MCF 10A (cell line): Measurements from ENCODE around the gene KIFC3. TPM values are rescaled to one million over a fixed set of nuclear protein-coding genes. Genes with fewer than 3 reads are reported as not detected.
A peak's percentile ranks its signal among the peaks of the same experiment; 100 is the strongest.

Experiments used
- BruUV-seq: library from RNA; stranded (reverse); fragments of 400-500 nt; replicated peaks from 2 replicates; lab custom pipeline; 2021; lab: Mats Ljungman, UMichigan
- CTCF ChIA-PET: fragments of 300-600 bp; sonication (Branson Sonifier 250); formaldehyde crosslinking; extraction: SDS; loops from one replicate; lab custom pipeline; 2021; ENCODE audit warnings: antibody characterized with exemption, inconsistent platforms; lab: Yijun Ruan, JAX
- POLR2A ChIA-PET: fragments of 300-600, 350-650 bp; sonication (Branson Sonifier 250); formaldehyde crosslinking; extraction: SDS; loops from one replicate; lab custom pipeline; 2020; ENCODE audit warnings: antibody characterized with exemption, inconsistent platforms; lab: Yijun Ruan, JAX
- DNase-seq: peaks from one replicate; pipeline ENCODE4 v3.0.0-alpha.2; 2018; ENCODE audit not compliant: unreplicated experiment
- H3K27ac Mint-ChIP-seq: one replicate; pipeline ENCODE4 v1.8.0; 2022; ENCODE audit warnings: mild to moderate bottlenecking, low read depth, mixed read lengths; ENCODE audit not compliant: unreplicated experiment
- H3K27me3 Mint-ChIP-seq: one replicate; pipeline ENCODE4 v1.8.0; 2022; ENCODE audit warnings: mixed read lengths; ENCODE audit not compliant: insufficient read depth, unreplicated experiment
- H3K36me3 Mint-ChIP-seq: one replicate; pipeline ENCODE4 v1.8.0; 2022; ENCODE audit warnings: mild to moderate bottlenecking, moderate library complexity, mixed read lengths; ENCODE audit not compliant: insufficient read depth, unreplicated experiment
- H3K4me1 Mint-ChIP-seq: one replicate; pipeline ENCODE4 v1.8.0; 2022; ENCODE audit warnings: mixed read lengths; ENCODE audit not compliant: insufficient read depth, unreplicated experiment
- H3K4me3 Mint-ChIP-seq: one replicate; pipeline ENCODE4 v1.8.0; 2022; ENCODE audit warnings: mild to moderate bottlenecking, moderate library complexity, mixed read lengths; ENCODE audit not compliant: unreplicated experiment
- H3K9me3 Mint-ChIP-seq: one replicate; pipeline ENCODE4 v1.8.0; 2022; ENCODE audit warnings: mixed read lengths; ENCODE audit not compliant: unreplicated experiment
- intact Hi-C: fragments of 100-400 bp; cut with micrococcal nuclease; formaldehyde crosslinking; loops from 2 replicates; pipeline ENCODE4 v1.14.1; 2022
- total RNA-seq: library from RNA; stranded (reverse); gene quantifications from 2 replicates; pipeline ENCODE4 v1.2.3, GENCODE V29; 2022
- TF ChIP-seq, protein P1 (sequence below): fragments of 200-600 bp; IDR thresholded peaks from one replicate; pipeline ENCODE4 v1.8.0; 2022; ENCODE audit warnings: antibody characterized with exemption, mild to moderate bottlenecking; ENCODE audit not compliant: unreplicated experiment

Gene KIFC3
- total RNA-seq, 1 experiment from 2014 or later = 120 TPM

DNA sequence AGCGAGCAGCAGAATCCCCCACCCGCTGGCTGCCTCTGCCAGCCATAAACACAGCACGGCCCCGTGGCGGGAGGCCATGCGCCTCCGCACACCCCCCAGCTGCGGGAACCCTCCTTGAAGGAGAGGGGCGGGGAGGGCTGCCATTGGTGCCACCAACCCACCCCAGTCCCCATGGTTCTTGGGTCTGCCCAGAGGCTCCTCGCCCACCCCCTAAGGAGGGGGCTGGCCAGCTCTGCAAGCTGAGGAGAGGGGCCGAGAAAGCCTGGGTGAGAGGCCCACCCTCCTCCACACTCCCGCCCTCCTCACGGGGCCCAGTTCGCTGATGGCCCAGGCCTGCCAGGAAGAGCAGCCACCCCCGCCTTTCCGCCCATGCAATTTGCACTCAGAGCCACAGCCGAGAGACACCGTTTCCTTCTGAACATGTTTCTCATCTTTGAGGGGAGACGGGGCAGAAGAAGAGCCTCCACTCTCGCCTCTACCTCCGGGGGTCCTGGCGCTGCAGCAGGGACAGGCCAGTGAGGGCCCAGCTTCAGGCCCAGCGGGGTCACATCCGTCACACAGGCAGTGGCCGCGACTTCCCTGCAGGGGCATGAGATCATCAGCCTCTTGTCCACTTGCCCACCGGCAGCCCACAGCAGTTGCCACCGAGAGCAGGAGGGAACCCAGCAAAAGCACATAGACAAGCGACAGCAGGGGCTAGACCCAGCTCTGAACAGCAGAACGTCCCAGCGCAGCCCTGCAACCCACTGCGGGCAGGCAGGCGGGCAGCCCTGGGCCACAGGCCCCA, 43.8 kb downstream of the KIFC3 start:
- TF ChIP-seq, protein P1, sequence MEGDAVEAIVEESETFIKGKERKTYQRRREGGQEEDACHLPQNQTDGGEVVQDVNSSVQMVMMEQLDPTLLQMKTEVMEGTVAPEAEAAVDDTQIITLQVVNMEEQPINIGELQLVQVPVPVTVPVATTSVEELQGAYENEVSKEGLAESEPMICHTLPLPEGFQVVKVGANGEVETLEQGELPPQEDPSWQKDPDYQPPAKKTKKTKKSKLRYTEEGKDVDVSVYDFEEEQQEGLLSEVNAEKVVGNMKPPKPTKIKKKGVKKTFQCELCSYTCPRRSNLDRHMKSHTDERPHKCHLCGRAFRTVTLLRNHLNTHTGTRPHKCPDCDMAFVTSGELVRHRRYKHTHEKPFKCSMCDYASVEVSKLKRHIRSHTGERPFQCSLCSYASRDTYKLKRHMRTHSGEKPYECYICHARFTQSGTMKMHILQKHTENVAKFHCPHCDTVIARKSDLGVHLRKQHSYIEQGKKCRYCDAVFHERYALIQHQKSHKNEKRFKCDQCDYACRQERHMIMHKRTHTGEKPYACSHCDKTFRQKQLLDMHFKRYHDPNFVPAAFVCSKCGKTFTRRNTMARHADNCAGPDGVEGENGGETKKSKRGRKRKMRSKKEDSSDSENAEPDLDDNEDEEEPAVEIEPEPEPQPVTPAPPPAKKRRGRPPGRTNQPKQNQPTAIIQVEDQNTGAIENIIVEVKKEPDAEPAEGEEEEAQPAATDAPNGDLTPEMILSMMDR = no peak
- Mint-ChIP-seq H3K27ac (no peak overlapping the region), H3K4me3 (no peak overlapping the region), H3K9me3 (no peaks in the 10 kb centered on the region), H3K4me1 (no peaks in the 10 kb centered on the region), H3K27me3 (no peaks in the 10 kb centered on the region), H3K36me3 (peaks cover 18% of the 10 kb centered on the region)
- ChIA-PET CTCF (interaction anchor here (0.6 to 7.9 kb wide), 21 partner anchors 8 to 243 kb away, joined by 3 to 109 read pairs (median 4); no protein-coding TSS in a partner anchor), POLR2A (interaction anchor here (2.1 kb wide), 1 partner anchor 23 kb away, joined by 10 read pairs; the partner anchor contains the start of gene KATNB1)
- intact Hi-C loops = loop anchor here (5.0 kb wide), 1 partner anchor 44 kb away; the partner anchor contains the start of gene KIFC3
- no peak for DNase-seq
- TSS peak; percentile 82 for BruUV-seq

DNA sequence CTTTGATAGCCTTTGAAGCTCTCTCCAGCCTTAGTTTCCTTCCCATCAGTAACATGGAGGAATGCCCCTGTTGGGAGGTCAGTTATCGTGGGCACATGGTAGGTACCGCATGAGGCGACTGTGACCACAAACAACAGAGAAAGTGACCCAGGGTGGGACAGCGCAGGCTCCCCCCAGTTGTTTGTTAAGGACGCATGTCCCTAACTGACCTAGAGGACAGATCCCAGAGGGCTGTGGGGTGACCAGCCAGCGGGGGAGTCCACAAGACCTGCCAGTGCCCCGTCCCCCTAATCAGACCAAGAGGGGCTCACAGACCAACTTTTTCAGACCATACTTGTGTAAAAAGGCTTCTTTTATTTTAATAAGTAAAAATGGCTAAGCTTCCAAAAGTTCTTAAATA, 44.4 kb downstream of the KIFC3 start:
- no peak overlapping the region for H3K4me3 Mint-ChIP-seq
- no TSS peak for BruUV-seq
- ChIA-PET POLR2A (interaction anchor here (1.1 to 2.1 kb wide), 2 partner anchors 22 to 58 kb away, joined by 3 to 10 read pairs; partner anchors contain the start of gene KATNB1), CTCF (interaction anchor here (0.6 to 7.9 kb wide), 31 partner anchors 9 to 993 kb away, joined by 3 to 109 read pairs (median 4); no protein-coding TSS in a partner anchor)
- H3K36me3 Mint-ChIP-seq = peaks cover 18% of the 10 kb centered on the region
- H3K9me3 Mint-ChIP-seq = no peaks in the 10 kb centered on the region
- H3K4me1 Mint-ChIP-seq = no peaks in the 10 kb centered on the region
- no peak for DNase-seq
- no peak overlapping the region for H3K27ac Mint-ChIP-seq
- TF ChIP-seq, protein P1 = no peak
- intact Hi-C loops = loop anchor here (1.0 to 5.0 kb wide), 4 partner anchors 44 to 242 kb away; partner anchors contain the start of genes KIFC3 and ZNF319
- H3K27me3 Mint-ChIP-seq = no peaks in the 10 kb centered on the region

DNA sequence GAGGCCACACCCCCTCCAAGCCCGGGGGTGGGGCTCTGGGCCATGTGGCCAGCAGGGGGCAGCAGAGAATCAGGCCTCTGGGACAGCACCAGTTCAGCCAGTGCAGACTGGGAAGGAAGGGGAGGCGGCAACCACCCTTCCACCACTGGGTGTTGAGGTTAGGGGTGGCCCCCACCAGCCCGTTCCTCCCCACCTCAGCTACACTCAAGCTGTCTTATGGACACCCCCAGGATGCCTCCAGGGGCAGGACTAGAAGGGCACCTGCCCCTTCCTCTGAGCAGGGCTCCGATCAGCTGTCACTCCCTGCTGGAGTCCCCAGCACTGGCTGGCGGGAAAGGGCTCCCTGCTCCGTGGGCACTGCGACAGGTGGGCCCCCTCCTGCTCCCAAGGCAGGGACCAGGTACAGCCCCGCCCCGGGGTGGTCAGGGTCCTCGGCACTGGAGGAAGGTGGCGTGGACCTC, 44.9 kb downstream of the KIFC3 start:
- intact Hi-C loops = loop anchor here (1.0 to 5.0 kb wide), 4 partner anchors 45 to 243 kb away; partner anchors contain the start of genes KIFC3 and ZNF319
- TF ChIP-seq, protein P1 = peak; percentile 87
- ChIA-PET CTCF (interaction anchor here (0.5 to 7.9 kb wide), 35 partner anchors 9 to 993 kb away, joined by 3 to 109 read pairs (median 4); no protein-coding TSS in a partner anchor), POLR2A (interaction anchor here (0.7 to 2.1 kb wide), 4 partner anchors 22 to 109 kb away, joined by 3 to 10 read pairs (median 4); partner anchors contain the start of gene KATNB1)
- no TSS peak for BruUV-seq
- Mint-ChIP-seq H3K36me3 (peaks cover 18% of the 10 kb centered on the region), H3K27ac (no peak overlapping the region), H3K9me3 (no peaks in the 10 kb centered on the region), H3K27me3 (no peaks in the 10 kb centered on the region), H3K4me3 (no peak overlapping the region), H3K4me1 (no peaks in the 10 kb centered on the region)
- peak; percentile 85 for DNase-seq
